ENCODE data around the gene CATSPER1.

GRCh38 chr11:66004186-66004585 is 22.1 kb downstream of the CATSPER1 start:
- TF ChIP-seq CTCF (conservative IDR thresholded peaks at IDR 0.05; ENCODE audit: low read depth, low read length), result no peak
- TF ChIP-seq EZH2 (IDR thresholded peaks at IDR 0.05; ENCODE audit: low read length, unreplicated experiment), result no peak
